NCI-H2196 treated with DMSO at 0.1 percent for 48 hours (cell line): ENCODE data around the gene SLX4IP.

Experiments
- DNase-seq: peaks from one replicate; lab custom pipeline; 2025; ENCODE audit not compliant: unreplicated experiment; lab: John Stamatoyannopoulos, UW

SLX4IP gene

GRCh38 chr20:10625641-10626040, 190.5 kb downstream of the SLX4IP start:
- no peak for DNase-seq

- DNase-seq, result no peak
These were observed 191.8 kb downstream of the SLX4IP start for GRCh38 chr20:10626896-10627295.

- DNase-seq, result no peak
These were observed 195.0 kb downstream of the SLX4IP start for GRCh38 chr20:10629946-10630650.

GRCh38 chr20:10631126-10631525, 196.0 kb downstream of the SLX4IP start:
- DNase-seq, result no peak

GRCh38 chr20:10632721-10633509, 197.8 kb downstream of the SLX4IP start:
- DNase-seq, result no peak

- DNase-seq, result no peak
These were observed 198.6 kb downstream of the SLX4IP start for GRCh38 chr20:10633718-10634117.

- no peak for DNase-seq
These were observed 199.1 kb downstream of the SLX4IP start for GRCh38 chr20:10634211-10634610.

- DNase-seq, result no peak
These were observed 199.7 kb downstream of the SLX4IP start for GRCh38 chr20:10634683-10635411.

- DNase-seq, result no peak
These were observed 200.5 kb downstream of the SLX4IP start for GRCh38 chr20:10635476-10636208.

GRCh38 chr20:10636326-10636818, 201.3 kb downstream of the SLX4IP start:
- DNase-seq, result no peak

- no peak for DNase-seq
These were observed 202.0 kb downstream of the SLX4IP start for GRCh38 chr20:10637031-10637559.

GRCh38 chr20:10637563-10637962, 202.5 kb downstream of the SLX4IP start:
- no peak for DNase-seq

- DNase-seq, result no peak
These were observed 204.1 kb downstream of the SLX4IP start for GRCh38 chr20:10639077-10639736.

- DNase-seq, result no peak
These were observed 204.8 kb downstream of the SLX4IP start for GRCh38 chr20:10639737-10640556.

GRCh38 chr20:10640897-10641296, 205.8 kb downstream of the SLX4IP start:
- no peak for DNase-seq

- no peak for DNase-seq
These were observed 206.4 kb downstream of the SLX4IP start for GRCh38 chr20:10641467-10641866.

- DNase-seq, result no peak
These were observed 206.8 kb downstream of the SLX4IP start for GRCh38 chr20:10641893-10642292.

- no peak for DNase-seq
These were observed 207.9 kb downstream of the SLX4IP start for GRCh38 chr20:10642856-10643559.

GRCh38 chr20:10643560-10643873, 208.4 kb downstream of the SLX4IP start:
- DNase-seq, result no peak
